Stimulated activated CD8-positive, alpha-beta memory T cell treated with anti-CD3 and anti-CD28 coated beads, Interleukin-7, amount 100 ng/mL, for 48 hours (primary cell): ENCODE measurements around the gene FNBP1.

Source experiments
- DNase-seq, 2 donors: peaks; one replicate each; pipeline ENCODE4 v3.0.0-alpha.2; 2020; ENCODE audit warnings: low read depth in 1 of 2; ENCODE audit errors: extremely low read depth in 1 of 2

Gene FNBP1

GRCh38 chr9:129838707-129839259 is 204.2 kb downstream of the FNBP1 start:
- no peak for DNase-seq
